Measurements from ENCODE around the gene WASF3. TPM values are rescaled to one million over a fixed set of nuclear protein-coding genes. Genes with fewer than 3 reads are reported as not detected.

Gene WASF3
- total and polyA plus RNA-seq, 2 experiments from 2014 or later: 9.9 to 20.7 TPM

- H3K4me1 ChIP-seq (ENCODE audit: insufficient read depth): no peaks in the 10 kb centered on the region
- H3F3A ChIP-seq (replicated peaks; ENCODE audit: low read depth): no peaks in the 10 kb centered on the region
- DNase-seq (ENCODE audit: low spot score) (no peak), ATAC-seq (no peak)
- H4K20me1 ChIP-seq (replicated peaks; ENCODE audit: insufficient read depth): peaks cover 3% of the 10 kb centered on the region; the same call in 1 of the 2 replicates
- H3K9me2 ChIP-seq (ENCODE audit: insufficient read depth): no peaks in the 10 kb centered on the region
- Mint-ChIP-seq H3K27me3 (ENCODE audit: insufficient read depth, low read depth, poor library complexity) (peaks cover 4% of the 10 kb centered on the region), H3K27ac (no peak overlapping the region), H3K9me3 (peaks cover 4% of the 10 kb centered on the region; the same call in 2 of the 3 replicates), H3K36me3 (ENCODE audit: low read depth) (peaks cover 6% of the 10 kb centered on the region; the same call in 2 of the 3 replicates), H3K4me3 (no peak overlapping the region), H3K4me1 (peaks cover 35% of the 10 kb centered on the region)
- H2AFZ ChIP-seq: no peak overlapping the region
- peaks cover 73% of the 10 kb centered on the region for H3K79me2 ChIP-seq (replicated peaks; ENCODE audit: insufficient read depth)
- H3K27me3 ChIP-seq (ENCODE audit: insufficient read depth): no peaks in the 10 kb centered on the region
- no peaks in the 10 kb centered on the region for H3K36me3 ChIP-seq (ENCODE audit: insufficient read depth)
- TF ChIP-seq ZNF462 (CRISPR knock-in tag; IDR thresholded peaks at IDR 0.05): no peak
- TF ChIP-seq ZNF331 (CRISPR knock-in tag; IDR thresholded peaks at IDR 0.05; ENCODE audit: low read depth): no peak
- no peak for TF ChIP-seq POLR2AphosphoS5 (IDR thresholded peaks at IDR 0.05; ENCODE audit: low read depth)
- TF ChIP-seq REST (IDR thresholded peaks at IDR 0.05; ENCODE audit: unreplicated experiment): no peak
- no peak for TF ChIP-seq ZNF114 (CRISPR knock-in tag; IDR thresholded peaks at IDR 0.05)
- TF ChIP-seq JUNB (IDR thresholded peaks at IDR 0.05; ENCODE audit: unreplicated experiment): no peak
- no peak for TF ChIP-seq EZH2phosphoT487 (IDR thresholded peaks at IDR 0.05; ENCODE audit: unreplicated experiment)
- TF ChIP-seq STAT1 (IDR thresholded peaks at IDR 0.05; ENCODE audit: unreplicated experiment): no peak
- no peak overlapping the region for H3K27ac ChIP-seq (ENCODE audit: low read depth)
- H3K4me2 ChIP-seq: no peak overlapping the region
- H3K4me3 ChIP-seq: no peak overlapping the region
These were observed 36.9 kb downstream of the WASF3 start for GRCh38 chr13:26594363-26594762.

All from GM23338 (cell line).